Daoy (cell line): ENCODE data around the gene LDB3. TPM values are rescaled to one million over a fixed set of nuclear protein-coding genes. Genes with fewer than 3 reads are reported as not detected.

Experiments used
- DNase-seq: peaks from one replicate; pipeline ENCODE4 v3.0.0-alpha.2; 2015; ENCODE audit warnings: low read depth
- total RNA-seq: library from RNA; depleted of rRNA; stranded (reverse); fragments of >200 nt; shearing (Covaris generic); gene quantifications from 2 replicates; pipeline ENCODE4 v1.2.3, GENCODE V29; 2014

The LDB3 gene
- total RNA-seq, 1 experiment from 2014 or later = not detected

- DNase-seq = no peak
These were observed 17.8 kb downstream of the LDB3 start for GRCh38 chr10:86685893-86686632.

- no peak for DNase-seq
These were observed 18.7 kb downstream of the LDB3 start for GRCh38 chr10:86686972-86687371.

GRCh38 chr10:86687750-86688149 lies 19.4 kb downstream of the LDB3 start:
- DNase-seq = no peak

GRCh38 chr10:86688398-86688921 lies 20.1 kb downstream of the LDB3 start:
- DNase-seq = peak; percentile 62

- no peak for DNase-seq
These were observed 20.8 kb downstream of the LDB3 start for GRCh38 chr10:86689146-86689545.

- no peak for DNase-seq
These were observed 21.9 kb downstream of the LDB3 start for GRCh38 chr10:86690231-86690630.

DNA sequence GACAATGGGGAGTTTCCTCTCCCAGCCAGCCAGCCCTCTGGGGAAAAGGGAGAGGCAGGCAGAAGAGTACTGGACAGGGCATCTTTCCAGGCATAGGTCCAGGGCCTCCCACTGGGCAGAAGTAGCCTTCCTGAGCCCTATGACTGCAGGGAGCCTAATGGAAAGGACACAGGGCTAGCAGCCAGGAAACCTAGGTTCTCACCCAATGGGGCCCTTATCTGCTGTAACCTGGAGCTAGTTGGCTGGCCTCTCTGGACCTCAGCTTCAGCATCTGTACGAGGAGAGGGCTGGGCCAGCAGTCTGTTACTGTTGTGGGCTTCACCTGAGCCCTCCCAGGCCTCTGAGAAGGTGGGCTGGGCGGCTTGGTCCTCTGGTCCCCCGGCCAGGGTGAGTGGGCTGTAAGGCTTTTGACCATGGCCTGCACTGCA lies 22.4 kb downstream of the LDB3 start:
- no peak for DNase-seq

DNA sequence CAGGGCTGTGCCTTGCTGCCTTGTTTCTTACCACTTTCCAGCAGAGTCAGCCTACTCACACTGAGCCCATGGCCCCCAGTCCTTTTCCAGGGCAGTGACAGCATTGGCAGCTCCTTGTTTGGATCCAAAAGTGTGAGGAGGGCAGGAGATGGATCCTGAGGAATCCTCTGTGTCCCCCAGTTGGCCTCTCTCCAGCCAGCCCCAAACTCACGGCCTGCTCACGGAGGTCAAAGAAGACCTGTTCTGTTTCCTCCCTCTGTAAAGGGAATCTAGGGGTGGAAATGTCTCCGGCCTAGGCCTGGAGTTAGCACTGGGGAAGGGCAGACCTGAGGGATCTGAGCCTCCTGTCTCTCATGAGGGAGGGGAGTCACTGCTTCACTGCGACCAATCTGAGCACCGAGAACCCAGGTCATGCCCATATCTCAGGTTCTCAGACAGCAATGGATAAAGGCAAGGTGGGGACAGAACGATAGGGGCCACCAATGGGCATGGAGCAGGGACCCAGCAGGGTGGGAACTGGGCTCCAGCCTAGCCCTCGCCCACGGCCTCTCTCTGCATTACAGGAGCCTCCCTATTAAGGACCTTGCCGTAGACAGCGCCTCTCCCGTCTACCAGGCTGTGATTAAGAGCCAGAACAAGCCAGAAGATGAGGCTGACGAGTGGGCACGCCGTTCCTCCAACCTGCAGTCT lies 23.2 kb downstream of the LDB3 start:
- no peak for DNase-seq

GRCh38 chr10:86692023-86692514 lies 23.8 kb downstream of the LDB3 start:
- DNase-seq = no peak

DNA sequence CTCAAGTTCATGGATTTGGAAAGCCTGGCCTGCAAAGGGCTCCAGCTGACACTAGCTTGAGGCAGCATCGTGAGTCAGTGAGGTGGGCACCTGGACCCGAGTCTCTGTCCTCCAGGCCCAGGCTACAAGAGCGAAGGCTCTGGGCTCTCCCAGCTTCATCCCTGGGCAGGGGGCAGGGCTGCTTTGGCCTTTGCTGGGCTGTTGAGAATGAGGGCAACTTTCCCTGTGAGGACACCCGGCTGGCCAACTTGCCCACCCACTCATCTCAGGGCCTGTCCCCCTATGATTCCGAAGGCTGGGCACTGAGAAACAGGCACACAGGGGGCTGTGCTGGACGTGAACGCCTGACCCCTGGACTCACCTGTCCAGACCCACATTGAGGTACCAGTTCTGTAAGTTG lies 24.4 kb downstream of the LDB3 start:
- DNase-seq = no peak

- no peak for DNase-seq
These were observed 25.0 kb downstream of the LDB3 start for GRCh38 chr10:86693275-86693674.

- peak; percentile 13 for DNase-seq
These were observed 25.5 kb downstream of the LDB3 start for GRCh38 chr10:86693721-86694369.

DNA sequence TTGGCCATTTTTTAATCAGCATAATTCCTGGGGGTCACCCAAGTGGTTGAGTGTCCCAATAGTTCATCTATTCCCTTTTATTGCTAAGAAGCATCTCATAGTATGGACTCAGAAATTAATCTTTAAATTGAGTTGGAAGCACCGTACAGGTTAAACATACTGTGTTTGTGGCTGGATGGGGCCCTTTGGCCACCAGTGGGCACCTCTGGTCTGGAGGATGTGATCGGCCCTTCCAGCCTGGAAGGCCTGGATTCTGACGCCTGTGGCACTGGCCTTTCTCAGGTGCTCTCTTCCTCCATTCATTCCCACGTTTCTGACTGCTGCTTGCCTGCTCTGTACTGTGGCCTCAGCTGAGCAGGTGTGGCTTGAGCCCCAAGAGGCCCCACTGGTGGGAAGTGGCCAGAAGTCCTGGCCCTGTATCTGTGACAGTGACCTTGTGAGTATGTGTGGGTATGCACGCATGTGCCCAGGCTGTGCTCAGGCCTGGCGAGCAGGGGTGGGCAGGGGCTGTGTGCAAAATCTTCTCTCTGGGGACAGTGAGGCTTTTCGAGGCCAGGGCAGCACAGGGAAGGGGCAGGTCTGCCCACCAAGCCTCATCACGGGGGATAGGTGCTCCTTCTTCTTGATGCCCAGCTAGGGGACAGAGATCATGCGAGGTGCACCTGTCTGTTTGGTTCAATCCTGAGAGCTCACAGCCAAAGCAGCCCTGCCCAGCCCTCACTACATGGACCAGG lies 30.1 kb downstream of the LDB3 start:
- no peak for DNase-seq

DNA sequence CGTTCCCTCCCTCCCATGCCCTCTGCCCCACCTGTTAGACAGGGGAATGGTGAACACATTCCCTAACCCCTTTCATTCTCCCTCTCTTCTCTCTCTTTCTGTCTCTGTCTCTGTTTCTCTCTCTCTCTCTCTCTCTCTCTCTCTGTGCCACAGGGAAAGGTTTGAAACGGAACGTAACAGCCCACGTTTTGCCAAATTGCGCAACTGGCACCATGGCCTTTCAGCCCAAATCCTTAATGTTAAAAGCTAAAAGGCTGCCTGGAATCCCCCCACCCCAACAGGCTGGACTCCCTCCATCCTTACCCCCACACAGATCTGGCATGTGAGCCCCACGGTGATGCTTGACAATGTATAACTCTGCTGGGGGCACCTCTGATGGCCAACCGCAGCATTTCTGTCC lies 30.8 kb downstream of the LDB3 start:
- no peak for DNase-seq

GRCh38 chr10:86699541-86699940 lies 31.2 kb downstream of the LDB3 start:
- no peak for DNase-seq

- DNase-seq = no peak
These were observed 31.9 kb downstream of the LDB3 start for GRCh38 chr10:86699991-86700840.

DNA sequence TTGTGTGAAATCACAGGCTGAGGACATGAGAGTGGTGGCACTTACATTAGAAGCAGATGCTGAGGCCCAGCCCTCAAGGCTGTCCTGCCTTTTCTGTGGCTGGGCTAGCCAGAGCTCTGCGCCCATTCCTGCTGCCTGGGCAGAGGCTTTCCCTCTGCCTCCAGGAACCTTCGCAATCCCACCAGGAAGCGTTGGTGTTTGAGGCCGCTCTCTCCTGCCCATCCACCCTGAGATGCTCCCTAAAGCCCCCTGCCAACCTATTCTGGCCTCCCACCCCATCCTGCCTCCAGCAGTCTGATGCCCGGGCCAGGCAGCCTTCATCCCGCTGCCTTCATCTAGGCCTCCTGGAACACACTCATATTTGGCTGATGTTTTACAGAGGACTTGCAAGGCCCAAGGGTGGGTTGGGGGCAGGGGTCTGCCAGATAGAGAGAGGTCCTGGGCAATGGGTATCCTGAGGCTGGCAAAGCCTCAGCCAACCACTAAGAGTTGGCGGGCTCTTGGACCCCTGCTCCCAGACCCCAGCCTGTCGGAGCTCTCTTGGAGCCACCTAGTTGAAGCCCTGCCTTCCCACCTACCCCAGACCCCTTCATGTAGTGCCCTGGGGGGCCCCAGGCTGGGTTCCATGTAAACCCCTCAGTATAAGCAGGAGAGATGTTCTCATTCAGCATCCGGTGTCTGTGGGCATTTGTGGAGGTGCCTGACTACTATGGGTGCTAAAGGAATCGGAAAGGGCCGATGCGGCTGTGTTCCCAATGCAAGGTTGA lies 32.7 kb downstream of the LDB3 start:
- no peak for DNase-seq

- DNase-seq = no peak
These were observed 34.9 kb downstream of the LDB3 start for GRCh38 chr10:86703176-86703575.

DNA sequence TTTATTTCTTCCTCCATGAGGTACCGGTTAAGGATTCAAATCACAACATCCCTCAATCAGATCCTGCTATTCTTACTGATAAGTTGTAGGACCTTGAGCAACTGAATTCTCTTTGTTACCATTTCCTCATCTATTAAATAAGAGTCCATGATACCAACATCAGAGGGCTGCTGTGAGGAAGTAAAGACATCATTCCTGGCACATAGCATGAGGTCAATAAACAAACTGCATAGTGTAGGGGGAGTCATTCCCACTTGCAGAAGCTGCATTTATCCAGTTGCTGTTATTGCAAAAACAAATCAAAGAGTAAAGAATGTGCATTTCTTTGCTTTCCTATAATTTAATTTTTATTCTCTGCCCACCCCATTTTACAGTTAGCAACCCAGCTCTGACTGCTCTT lies 36.8 kb downstream of the LDB3 start:
- DNase-seq = no peak

GRCh38 chr10:86705905-86706304 lies 37.6 kb downstream of the LDB3 start:
- no peak for DNase-seq
